Calu3 (cell line): ENCODE results near the gene NCOA7. TPM values are rescaled to one million over a fixed set of nuclear protein-coding genes. Genes with fewer than 3 reads are reported as not detected.

Experiments used
- BruUV-seq: library from RNA; stranded (reverse); fragments of 400-500 nt; replicated peaks from 2 replicates; lab custom pipeline; 2021; lab: Mats Ljungman, UMichigan
- CTCF ChIA-PET: fragments of 300-600 bp; sonication (Branson Sonifier 250); formaldehyde crosslinking; loops from one replicate; lab custom pipeline; 2022; ENCODE audit warnings: antibody characterized with exemption; lab: Charles Lee
- DNase-seq: peaks from one replicate; pipeline ENCODE4 v3.0.0; 2022
- H3K27ac Mint-ChIP-seq: one replicate; pipeline ENCODE4 v1.8.0; 2022; ENCODE audit warnings: mixed read lengths; ENCODE audit not compliant: unreplicated experiment
- H3K27me3 Mint-ChIP-seq: one replicate; pipeline ENCODE4 v1.8.0; 2022; ENCODE audit warnings: mixed read lengths; ENCODE audit not compliant: unreplicated experiment
- H3K36me3 Mint-ChIP-seq: one replicate; pipeline ENCODE4 v1.8.0; 2022; ENCODE audit warnings: mild to moderate bottlenecking, moderate library complexity, mixed read lengths; ENCODE audit not compliant: insufficient read depth, unreplicated experiment
- H3K4me1 Mint-ChIP-seq: one replicate; pipeline ENCODE4 v1.8.0; 2022; ENCODE audit warnings: mild to moderate bottlenecking, low read depth, mixed read lengths; ENCODE audit not compliant: unreplicated experiment
- H3K4me3 Mint-ChIP-seq: one replicate; pipeline ENCODE4 v1.8.0; 2022; ENCODE audit warnings: mild to moderate bottlenecking, low read depth, moderate library complexity, mixed read lengths; ENCODE audit not compliant: unreplicated experiment
- H3K9me3 Mint-ChIP-seq: one replicate; pipeline ENCODE4 v1.8.0; 2022; ENCODE audit warnings: low read depth, mixed read lengths; ENCODE audit not compliant: unreplicated experiment
- intact Hi-C: fragments of 100-400 bp; cut with micrococcal nuclease; formaldehyde crosslinking; loops from one replicate; pipeline ENCODE4 v1.10.0; 2022; ENCODE audit not compliant: unreplicated experiment
- total RNA-seq: library from RNA; stranded (reverse); gene quantifications from 2 replicates; pipeline ENCODE4 v1.2.3, GENCODE V29; 2022
- TF ChIP-seq, protein P1 (sequence below): fragments of 200-600 bp; IDR thresholded peaks from one replicate; pipeline ENCODE4 v1.8.0; 2022; ENCODE audit warnings: antibody characterized with exemption; ENCODE audit not compliant: unreplicated experiment

NCOA7 gene
- total RNA-seq, 1 experiment from 2014 or later, result 102 TPM

DNA sequence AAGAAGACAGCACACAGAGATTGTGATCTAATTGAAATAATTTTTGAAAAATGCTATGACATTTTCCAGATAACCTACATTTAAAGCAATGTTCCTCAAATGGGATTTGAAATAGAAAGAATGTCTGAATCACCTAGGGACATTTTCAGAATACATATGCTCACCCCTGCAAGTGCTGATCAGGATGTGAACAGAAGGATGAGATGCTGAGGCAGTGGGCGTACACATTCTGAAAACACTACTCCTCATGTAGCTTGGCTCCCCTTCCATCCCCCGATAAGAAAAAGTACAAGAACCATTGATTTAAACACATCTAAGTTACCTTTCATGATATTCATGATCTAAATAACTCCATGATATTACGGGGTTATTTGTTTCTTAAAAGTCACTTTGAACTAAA is 136.0 kb downstream of the NCOA7 start:
- Mint-ChIP-seq H3K4me1 (peaks cover 27% of the 10 kb centered on the region), H3K27me3 (no peaks in the 10 kb centered on the region), H3K27ac (peak overlapping the region; percentile 54), H3K36me3 (peaks cover 85% of the 10 kb centered on the region), H3K9me3 (no peaks in the 10 kb centered on the region), H3K4me3 (peak overlapping the region; percentile 30)
- BruUV-seq, result no TSS peak
- intact Hi-C loops, result no loop called here
- TF ChIP-seq, protein P1, sequence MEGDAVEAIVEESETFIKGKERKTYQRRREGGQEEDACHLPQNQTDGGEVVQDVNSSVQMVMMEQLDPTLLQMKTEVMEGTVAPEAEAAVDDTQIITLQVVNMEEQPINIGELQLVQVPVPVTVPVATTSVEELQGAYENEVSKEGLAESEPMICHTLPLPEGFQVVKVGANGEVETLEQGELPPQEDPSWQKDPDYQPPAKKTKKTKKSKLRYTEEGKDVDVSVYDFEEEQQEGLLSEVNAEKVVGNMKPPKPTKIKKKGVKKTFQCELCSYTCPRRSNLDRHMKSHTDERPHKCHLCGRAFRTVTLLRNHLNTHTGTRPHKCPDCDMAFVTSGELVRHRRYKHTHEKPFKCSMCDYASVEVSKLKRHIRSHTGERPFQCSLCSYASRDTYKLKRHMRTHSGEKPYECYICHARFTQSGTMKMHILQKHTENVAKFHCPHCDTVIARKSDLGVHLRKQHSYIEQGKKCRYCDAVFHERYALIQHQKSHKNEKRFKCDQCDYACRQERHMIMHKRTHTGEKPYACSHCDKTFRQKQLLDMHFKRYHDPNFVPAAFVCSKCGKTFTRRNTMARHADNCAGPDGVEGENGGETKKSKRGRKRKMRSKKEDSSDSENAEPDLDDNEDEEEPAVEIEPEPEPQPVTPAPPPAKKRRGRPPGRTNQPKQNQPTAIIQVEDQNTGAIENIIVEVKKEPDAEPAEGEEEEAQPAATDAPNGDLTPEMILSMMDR, result no peak
- CTCF ChIA-PET, result no interaction called here
- no peak for DNase-seq

DNA sequence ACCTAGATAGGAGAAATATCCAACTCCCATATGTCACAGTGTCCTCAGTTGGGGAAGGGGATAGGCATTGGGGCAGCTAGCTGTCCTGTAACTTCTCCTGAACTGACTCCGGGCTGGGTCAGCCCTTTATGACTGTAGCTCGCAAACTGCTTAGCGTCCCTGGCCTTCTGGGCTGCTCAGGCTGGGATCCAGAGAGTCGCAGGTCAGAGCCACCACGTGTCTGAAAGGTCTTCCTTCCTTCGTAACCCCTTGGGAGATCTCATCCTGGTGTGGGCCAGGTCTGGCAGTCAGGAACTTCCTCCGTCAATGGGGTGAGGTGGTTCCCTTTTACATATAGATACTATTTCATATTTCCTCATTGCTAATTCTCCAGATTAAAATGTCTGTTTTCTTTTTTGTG is 137.0 kb downstream of the NCOA7 start:
- peaks cover 2% of the 10 kb centered on the region for H3K9me3 Mint-ChIP-seq
- peak overlapping the region; percentile 72 for H3K27ac Mint-ChIP-seq
- no peak overlapping the region for H3K4me3 Mint-ChIP-seq
- no peak for DNase-seq
- no TSS peak for BruUV-seq
- no peaks in the 10 kb centered on the region for H3K27me3 Mint-ChIP-seq
- TF ChIP-seq, protein P1, result no peak
- intact Hi-C loops, result no loop called here
- CTCF ChIA-PET, result no interaction called here
- H3K4me1 Mint-ChIP-seq, result peaks cover 32% of the 10 kb centered on the region
- peaks cover 81% of the 10 kb centered on the region for H3K36me3 Mint-ChIP-seq

DNA sequence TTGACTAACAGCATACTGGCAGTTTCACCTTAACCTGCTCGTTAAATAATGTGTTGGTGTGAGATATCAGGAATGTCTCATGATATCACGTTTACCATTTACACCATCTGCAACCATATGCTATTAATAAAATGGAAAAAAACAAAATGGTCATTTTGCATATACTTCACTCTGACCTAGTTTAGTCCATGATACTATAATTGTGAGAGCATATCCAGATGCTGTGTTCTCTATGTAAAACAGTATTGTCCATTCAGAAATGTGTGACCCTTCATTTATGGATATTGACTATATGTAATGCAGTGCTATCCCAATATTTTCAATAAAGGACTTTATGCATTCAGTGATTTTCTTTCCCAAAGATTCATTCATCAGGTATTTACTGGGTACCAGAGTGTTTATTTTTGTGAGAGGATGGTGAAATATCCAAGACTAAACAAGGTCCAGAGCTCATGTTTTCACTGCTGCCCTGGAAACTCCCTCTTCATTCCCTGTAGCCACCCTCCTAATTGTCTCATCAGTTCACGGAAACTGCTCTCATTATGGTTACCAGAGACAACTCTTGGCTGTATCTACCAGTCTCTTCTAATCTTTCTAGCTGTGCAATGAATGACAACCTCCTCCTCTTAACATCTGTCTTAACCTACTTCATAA is 140.1 kb downstream of the NCOA7 start:
- H3K9me3 Mint-ChIP-seq, result peaks cover 2% of the 10 kb centered on the region
- CTCF ChIA-PET, result no interaction called here
- BruUV-seq, result no TSS peak
- H3K36me3 Mint-ChIP-seq, result peaks cover 57% of the 10 kb centered on the region
- no peaks in the 10 kb centered on the region for H3K27me3 Mint-ChIP-seq
- no peak overlapping the region for H3K4me3 Mint-ChIP-seq
- TF ChIP-seq, protein P1, result no peak
- no peak for DNase-seq
- H3K4me1 Mint-ChIP-seq, result peaks cover 15% of the 10 kb centered on the region
- H3K27ac Mint-ChIP-seq, result peak overlapping the region; percentile 94
- intact Hi-C loops, result no loop called here

DNA sequence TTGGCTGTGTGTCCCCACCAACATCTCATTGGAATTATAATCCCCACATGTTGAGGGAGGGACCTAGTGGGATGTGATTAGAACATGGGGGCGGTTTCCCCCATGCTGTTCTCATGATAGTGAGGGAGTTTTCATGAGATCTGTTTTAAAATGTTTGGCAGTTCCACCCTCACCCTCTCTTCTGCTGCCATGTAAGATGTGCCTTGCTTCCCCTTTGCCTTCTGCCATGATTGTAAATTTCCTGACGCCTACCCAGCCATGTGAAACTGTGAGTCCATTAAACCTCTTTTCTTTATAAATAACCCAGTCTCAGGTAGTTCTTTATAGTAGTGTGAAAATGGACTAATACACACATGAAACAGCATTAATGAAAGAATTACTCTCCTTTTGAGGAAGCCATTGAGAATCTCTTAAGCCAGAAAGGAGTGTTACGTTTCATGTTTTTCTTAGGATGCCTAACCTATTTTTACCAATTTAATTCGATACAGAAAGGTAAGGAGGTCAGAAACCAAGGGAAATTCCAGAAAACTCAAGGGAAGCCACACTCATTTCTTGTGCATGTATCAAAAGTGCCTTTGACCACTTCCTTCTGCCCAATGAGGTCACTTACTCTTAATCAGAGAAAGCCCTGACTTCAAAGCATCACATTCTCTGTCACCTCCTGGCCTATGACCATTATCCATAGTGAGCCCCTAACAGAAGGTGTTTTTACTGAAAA is 141.1 kb downstream of the NCOA7 start:
- Mint-ChIP-seq H3K27ac (peak overlapping the region; percentile 94), H3K9me3 (peaks cover 2% of the 10 kb centered on the region), H3K4me1 (peaks cover 15% of the 10 kb centered on the region), H3K4me3 (no peak overlapping the region), H3K36me3 (peaks cover 47% of the 10 kb centered on the region), H3K27me3 (no peaks in the 10 kb centered on the region)
- BruUV-seq, result no TSS peak
- CTCF ChIA-PET, result no interaction called here
- TF ChIP-seq, protein P1, result no peak
- no peak for DNase-seq
- intact Hi-C loops, result no loop called here
